Left lobe of liver (tissue), 2 donors: ENCODE measurements around the gene RPTN. TPM values are rescaled to one million over a fixed set of nuclear protein-coding genes. Genes with fewer than 3 reads are reported as not detected.

Experiments
- ATAC-seq: fragments of 200-7000 bp; cut with Tn5 transposase; one replicate; pipeline ENCODE4 v1.9.1; 2020; ENCODE audit warnings: mild to moderate bottlenecking, moderate library complexity
- DNase-seq: peaks from one replicate; pipeline ENCODE4 v3.0.0-alpha.2; 2020; ENCODE audit warnings: low spot score
- total RNA-seq: library from RNA; stranded (reverse); gene quantifications from one replicate; pipeline ENCODE4 v1.2.1, GENCODE V29; 2021
- donor health status: DM: no; HTN: no; CAD: no; lungs with moderate emphysema.
- donor health status: DM: no; HTN: yes; CAD: no.

RPTN gene
- total RNA-seq, 1 donor from 2014 or later = not detected

GRCh38 chr1:152112101-152112884 is 46.7 kb downstream of the RPTN start:
- no peak for DNase-seq

DNA sequence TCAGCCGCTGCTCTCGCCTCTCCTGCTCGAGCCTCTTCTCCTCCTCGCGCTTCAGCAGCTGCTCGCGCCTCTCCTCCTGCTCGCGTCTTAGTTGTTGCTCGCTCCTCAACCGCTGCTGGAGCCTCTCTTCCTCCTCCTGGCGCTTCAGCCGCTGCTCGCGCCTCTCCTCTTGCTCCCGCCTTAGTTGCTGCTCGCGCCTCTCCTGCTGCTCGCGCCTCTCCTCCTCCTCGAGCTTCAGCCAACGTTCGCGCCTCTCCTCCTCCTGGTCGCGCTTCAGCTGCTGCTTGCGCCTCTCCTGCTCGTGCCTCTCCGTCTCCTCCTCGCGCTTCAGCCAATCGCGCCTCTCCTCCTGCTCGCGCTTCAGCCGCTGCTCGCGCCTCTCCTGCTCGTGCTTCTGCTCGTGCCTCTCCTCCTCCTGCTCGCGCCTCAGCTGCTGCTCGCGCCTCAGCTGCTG is 47.5 kb downstream of the RPTN start:
- no peak for ATAC-seq
- no peak for DNase-seq

More at GRCh38 chr1:152112101-152112884, 46.7 kb downstream of the RPTN start:
- no peak for ATAC-seq

DNA sequence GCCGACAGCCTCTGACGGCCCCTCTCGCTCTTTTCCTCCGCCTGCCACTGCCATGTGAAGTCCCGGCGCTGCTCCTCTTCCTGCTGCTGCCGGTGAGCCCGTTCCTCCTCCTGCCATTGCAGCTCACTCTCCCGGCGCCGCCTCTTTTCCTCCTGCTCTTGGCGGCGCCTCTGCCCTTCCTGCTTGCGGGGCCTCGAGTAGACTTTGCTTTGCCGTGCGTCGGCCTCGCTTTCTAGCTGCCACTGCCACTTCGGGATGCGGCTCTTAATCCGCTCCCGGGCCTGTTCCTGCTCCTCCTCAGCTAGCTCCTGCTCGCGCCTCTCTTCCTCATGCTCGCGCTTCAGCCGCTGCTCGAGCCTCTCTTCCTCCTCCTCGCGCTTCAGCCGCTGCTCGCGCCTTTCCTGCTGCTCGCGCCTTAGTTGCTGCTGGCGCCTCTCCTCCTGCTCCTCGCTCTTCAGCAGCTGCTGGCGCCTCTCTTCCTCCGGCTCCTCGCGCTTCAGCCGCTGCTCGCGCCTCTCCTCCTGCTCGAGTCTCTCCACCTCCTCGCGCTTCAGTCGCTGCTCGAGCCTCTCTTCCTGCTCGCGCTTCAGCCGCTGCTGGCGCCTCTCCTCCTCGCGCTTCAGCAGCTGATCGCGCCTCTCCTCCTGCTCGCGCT is 48.0 kb downstream of the RPTN start:
- DNase-seq (no peak), ATAC-seq (peak; percentile 60)

DNA sequence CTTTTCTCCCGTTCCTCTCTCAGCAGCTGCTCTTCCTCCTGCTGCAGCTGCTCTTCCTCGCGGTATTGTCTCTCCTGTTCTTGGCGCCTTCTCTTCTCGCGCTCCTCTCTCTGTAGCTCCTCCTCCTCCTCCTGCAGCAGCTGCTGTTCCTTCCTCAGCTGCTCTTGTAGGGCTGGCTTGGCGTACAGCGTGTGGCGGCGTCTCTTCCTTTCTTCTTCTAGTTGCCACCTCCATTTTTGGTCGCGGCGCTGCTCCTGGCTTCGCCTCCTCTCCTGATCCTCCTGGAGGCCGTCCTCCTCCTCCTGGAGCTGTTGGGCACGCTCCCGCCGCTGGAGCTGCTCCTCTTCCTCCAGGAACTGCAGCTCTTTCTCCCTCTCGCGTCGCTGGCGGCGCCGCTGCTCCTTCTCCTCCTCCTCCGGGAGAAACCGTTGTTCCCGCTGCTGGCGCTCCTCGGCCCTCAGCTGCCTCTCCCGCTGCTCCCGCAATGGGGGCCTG is 48.6 kb downstream of the RPTN start:
- ATAC-seq = peak; percentile 32

GRCh38 chr1:152109998-152110294 is 49.1 kb downstream of the RPTN start:
- DNase-seq (no peak), ATAC-seq (no peak)

More for the DNA sequence above, 48.6 kb downstream of the RPTN start:
- no peak for DNase-seq

- ATAC-seq (no peak), DNase-seq (no peak)
Measured at GRCh38 chr1:152109231-152109997, 49.6 kb downstream of the RPTN start.

DNA sequence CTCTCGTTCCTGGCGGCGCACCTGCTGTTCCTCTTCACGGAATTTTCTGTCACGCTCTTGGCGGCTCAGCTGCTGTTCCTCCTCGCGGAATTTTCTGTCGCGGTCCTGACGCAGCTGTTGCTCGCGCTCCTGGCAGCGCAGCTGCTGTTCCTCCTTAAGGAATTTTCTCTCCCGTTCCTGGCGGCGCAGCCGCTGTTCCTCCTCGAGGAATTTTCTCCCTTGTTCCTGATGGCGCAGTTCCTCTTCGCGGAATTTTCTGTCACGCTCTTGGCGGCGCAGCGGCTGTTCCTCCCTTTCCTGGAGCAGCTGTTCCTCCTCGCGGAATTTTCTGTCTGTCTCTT is 50.2 kb downstream of the RPTN start:
- DNase-seq (no peak), ATAC-seq (no peak)

DNA sequence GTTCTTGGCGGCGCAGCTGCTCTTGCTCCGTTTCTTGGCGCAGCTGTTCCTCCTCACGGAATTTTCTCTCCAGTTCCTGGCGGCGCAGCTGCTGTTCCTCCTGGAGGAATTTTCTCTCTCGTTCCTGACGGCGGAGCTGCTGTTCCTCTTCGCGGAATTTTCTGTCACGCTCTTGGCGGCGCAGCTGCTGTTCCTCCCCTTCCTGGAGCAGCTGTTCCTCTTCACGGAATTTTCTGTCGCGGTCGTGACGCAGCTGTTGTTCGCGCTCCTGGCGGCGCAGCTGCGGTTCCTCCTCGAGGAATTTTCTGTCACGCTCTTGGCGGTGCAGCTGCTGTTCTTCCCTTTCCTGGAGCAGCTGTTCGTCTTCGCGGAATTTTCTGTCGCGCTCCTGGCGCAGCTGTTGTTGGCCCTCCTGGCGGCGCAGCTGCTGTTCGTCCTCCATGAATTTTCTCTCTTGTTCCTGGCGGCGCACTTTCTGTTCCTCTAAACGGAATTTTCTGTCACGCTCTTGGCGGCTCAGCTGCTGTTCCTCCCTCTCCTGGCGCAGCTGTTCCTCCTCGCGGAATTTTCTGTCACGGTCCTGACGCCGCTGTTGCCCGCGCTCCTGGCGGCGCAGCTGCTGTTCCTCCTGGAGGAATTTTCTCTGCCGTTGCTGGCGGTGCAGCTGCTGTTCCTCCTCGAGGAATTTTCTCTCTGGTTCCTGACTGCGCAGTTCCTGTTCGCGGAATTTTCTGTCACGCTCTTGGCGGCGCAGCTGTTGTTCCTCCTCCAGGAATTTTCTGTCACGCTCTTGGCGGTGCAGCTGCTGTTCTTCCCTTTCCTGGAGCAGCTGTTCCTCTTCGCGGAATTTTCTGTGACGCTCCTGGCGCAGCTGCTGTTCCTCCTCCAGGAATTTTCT is 50.8 kb downstream of the RPTN start:
- DNase-seq (no peak), ATAC-seq (no peak)

GRCh38 chr1:152107031-152107983 is 51.7 kb downstream of the RPTN start:
- DNase-seq (no peak), ATAC-seq (no peak)

DNA sequence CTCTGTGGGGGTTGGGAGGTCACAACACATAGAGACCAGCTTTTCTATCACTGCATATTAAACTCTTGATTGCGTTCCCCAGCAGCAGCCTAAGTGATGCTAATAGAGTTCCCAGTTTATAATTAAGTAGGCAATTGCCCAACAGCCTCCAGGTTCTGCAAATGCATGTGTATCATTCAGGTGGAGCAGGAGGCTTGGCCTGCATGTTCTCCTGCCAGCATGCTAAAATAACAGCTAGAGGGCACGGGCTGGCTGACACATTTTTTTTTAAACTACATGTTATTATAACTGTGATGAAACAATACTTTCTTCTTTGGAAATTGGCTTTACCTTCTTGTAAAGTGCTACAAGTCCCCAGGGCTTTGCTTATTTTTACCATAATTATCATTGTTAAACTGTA is 54.2 kb downstream of the RPTN start:
- DNase-seq (no peak), ATAC-seq (no peak)

Other genes starting within 250 kb of the RPTN start
- 9.3 TPM for gene THEM4, start 249.7 kb downstream of the RPTN start, total RNA-seq
- gene S100A10, start 165.4 kb downstream of the RPTN start, total RNA-seq = 45.0 TPM
- gene S100A11, start 122.2 kb downstream of the RPTN start, total RNA-seq = 14.0 TPM
- not detected for gene TCHHL1, start 70.2 kb downstream of the RPTN start, total RNA-seq
- gene TCHH, start 43.8 kb downstream of the RPTN start, total RNA-seq = 0.08 TPM
- not detected for gene HRNR, start 65.0 kb upstream of the RPTN start, total RNA-seq
- not detected for gene FLG, start 166.0 kb upstream of the RPTN start, total RNA-seq
- not detected for gene FLG2, start 200.8 kb upstream of the RPTN start, total RNA-seq